Mesothelial cell of epicardium (in vitro differentiated cells): ENCODE results near the gene OCEL1. TPM values are rescaled to one million over a fixed set of nuclear protein-coding genes. Genes with fewer than 3 reads are reported as not detected.
A peak's percentile ranks its signal among the peaks of the same experiment; 100 is the strongest.

Experiments
- DNase-seq, 2 experiments: peaks; one replicate each; pipeline ENCODE4 v3.0.0; 2021; ENCODE audit warnings: low spot score in 2 of 2; ENCODE audit not compliant: unreplicated experiment in 2 of 2
- H3K27ac Mint-ChIP-seq: 2 replicates; pipeline ENCODE4 v1.8.0; 2021; ENCODE audit warnings: mixed read lengths
- H3K27me3 Mint-ChIP-seq: 2 replicates; pipeline ENCODE4 v1.8.0; 2021; ENCODE audit warnings: low read depth, mixed read lengths
- H3K36me3 Mint-ChIP-seq: 2 replicates; pipeline ENCODE4 v1.8.0; 2021; ENCODE audit warnings: mixed read lengths
- H3K4me1 Mint-ChIP-seq: 2 replicates; pipeline ENCODE4 v1.8.0; 2021; ENCODE audit warnings: mixed read lengths
- H3K4me3 Mint-ChIP-seq: 2 replicates; pipeline ENCODE4 v1.8.0; 2021; ENCODE audit warnings: mild to moderate bottlenecking, moderate library complexity, mixed read lengths
- H3K9me3 Mint-ChIP-seq: 2 replicates; pipeline ENCODE4 v1.8.0; 2021; ENCODE audit warnings: mixed read lengths
- total RNA-seq: library from RNA; stranded (reverse); gene quantifications from 3 replicates; pipeline ENCODE4 v1.2.1, GENCODE V29; 2021
- TF ChIP-seq, protein P1 (sequence below): fragments of 200-600 bp; sonication (generic); IDR thresholded peaks from one replicate; pipeline ENCODE4 v1.5.0; 2021; ENCODE audit warnings: antibody characterized with exemption; ENCODE audit not compliant: unreplicated experiment

Gene OCEL1
- total RNA-seq, 1 donor from 2014 or later, result 19.2 TPM

DNA sequence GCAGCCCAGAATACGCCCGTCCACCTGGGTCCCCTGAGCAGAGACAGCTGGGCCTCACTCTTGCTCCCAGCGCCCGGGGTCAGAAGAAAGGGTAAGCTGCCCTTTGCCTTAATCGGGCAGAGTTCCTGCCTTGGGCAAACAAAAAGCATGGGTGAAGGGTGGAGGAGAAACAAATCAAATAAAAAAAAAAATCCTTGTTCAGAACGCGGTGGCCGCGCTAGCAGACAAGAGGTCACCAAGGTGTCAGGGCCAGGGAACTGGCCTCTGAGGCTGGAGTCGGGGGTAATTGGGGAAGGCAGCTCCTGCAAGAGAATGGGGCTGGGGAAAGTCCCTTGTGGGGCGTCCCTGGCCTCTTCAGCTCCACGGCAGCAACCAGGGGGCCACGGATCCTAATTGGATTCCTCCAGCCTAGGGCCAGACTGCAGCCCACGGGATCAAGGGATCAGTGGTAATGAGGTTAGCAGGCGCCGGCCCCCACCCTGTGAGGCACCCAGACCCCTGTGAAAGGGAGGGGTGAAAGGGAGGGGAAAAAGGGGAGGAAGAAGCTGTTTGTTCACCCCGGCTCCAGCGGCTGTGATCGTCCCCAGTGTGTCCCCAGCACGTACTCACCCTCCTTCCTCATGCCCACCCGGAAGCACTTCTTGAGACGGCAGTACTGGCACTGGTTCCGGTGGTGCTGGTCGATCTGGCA, 14.2 kb downstream of the OCEL1 start:
- Mint-ChIP-seq H3K9me3 (no peaks in the 10 kb centered on the region), H3K4me1 (peaks cover 36% of the 10 kb centered on the region), H3K27ac (peak overlapping the region; percentile 64), H3K4me3 (no peak overlapping the region), H3K27me3 (no peaks in the 10 kb centered on the region), H3K36me3 (peaks cover 7% of the 10 kb centered on the region)
- TF ChIP-seq, protein P1, sequence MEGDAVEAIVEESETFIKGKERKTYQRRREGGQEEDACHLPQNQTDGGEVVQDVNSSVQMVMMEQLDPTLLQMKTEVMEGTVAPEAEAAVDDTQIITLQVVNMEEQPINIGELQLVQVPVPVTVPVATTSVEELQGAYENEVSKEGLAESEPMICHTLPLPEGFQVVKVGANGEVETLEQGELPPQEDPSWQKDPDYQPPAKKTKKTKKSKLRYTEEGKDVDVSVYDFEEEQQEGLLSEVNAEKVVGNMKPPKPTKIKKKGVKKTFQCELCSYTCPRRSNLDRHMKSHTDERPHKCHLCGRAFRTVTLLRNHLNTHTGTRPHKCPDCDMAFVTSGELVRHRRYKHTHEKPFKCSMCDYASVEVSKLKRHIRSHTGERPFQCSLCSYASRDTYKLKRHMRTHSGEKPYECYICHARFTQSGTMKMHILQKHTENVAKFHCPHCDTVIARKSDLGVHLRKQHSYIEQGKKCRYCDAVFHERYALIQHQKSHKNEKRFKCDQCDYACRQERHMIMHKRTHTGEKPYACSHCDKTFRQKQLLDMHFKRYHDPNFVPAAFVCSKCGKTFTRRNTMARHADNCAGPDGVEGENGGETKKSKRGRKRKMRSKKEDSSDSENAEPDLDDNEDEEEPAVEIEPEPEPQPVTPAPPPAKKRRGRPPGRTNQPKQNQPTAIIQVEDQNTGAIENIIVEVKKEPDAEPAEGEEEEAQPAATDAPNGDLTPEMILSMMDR, result no peak
- no peak for DNase-seq

DNA sequence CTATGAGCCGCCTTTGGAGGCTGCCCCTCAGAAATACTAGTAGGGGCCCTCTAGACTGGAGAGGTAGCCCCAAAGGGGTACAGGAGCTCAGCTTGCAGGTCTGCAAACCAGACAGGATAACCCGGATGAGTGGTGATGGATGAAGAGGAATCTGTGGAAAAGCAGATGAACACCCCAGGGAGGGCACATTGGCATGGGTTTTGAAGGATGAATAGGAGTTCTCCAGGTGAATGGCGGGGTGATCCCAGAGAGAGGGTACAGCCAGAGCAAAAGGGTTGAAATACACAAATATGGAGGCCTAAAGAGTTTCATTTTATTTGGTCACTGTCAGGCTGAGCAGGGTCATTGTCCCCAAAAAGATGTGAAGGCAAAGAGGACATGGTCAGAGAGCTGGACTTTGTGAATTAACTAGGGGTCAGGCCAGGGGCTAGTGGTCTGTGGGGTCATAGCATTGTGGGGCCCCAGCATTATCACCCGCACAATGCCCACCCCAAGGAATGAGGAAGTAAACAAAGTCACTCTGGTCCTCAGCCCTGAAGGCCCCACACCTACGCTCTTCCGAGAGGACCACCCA, 14.9 kb downstream of the OCEL1 start:
- TF ChIP-seq, protein P1, result no peak
- H3K4me1 Mint-ChIP-seq, result peaks cover 36% of the 10 kb centered on the region
- DNase-seq, result no peak
- H3K9me3 Mint-ChIP-seq, result no peaks in the 10 kb centered on the region
- H3K27ac Mint-ChIP-seq, result peak overlapping the region; percentile 48
- H3K36me3 Mint-ChIP-seq, result peaks cover 7% of the 10 kb centered on the region
- no peaks in the 10 kb centered on the region for H3K27me3 Mint-ChIP-seq
- no peak overlapping the region for H3K4me3 Mint-ChIP-seq

DNA sequence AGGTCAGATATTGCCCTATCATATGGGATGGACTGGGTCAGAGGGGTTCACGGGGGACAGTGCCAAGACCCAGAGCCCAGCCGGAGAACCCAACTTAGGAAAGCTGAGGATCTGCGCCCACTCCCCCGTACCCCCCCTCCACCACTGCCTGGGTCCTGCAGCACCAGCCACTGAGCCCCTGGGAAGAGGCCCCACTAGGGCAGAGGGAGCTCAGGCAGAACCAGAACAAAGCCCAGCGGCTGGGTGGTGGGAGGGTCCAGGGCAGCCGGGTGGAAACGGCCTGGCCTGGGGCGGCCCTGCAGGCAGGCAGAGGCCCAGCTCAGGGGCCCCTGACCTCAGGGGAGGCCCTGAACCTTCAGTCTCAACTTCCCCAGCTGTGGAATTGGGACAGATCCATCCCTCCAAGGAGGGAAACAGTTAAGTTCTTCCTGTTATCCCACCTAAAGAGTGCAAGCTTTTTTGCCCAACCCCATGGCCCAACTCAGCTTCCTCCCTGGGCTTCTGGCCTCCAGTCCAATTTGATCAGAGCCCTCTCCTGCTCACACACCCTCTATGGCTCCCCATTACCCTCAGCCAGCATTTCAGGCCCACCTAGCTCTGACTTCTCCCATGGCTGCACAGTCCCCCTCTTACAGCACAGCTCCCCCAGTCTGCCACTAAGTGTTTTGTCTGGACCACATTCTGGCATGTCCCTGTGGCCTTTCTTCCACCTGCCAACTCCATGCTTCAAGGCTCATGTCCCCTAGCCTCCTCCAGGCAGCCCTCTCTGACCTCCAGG, 16.6 kb downstream of the OCEL1 start:
- peak overlapping the region; percentile 69 for H3K27ac Mint-ChIP-seq
- H3K4me1 Mint-ChIP-seq, result peaks cover 41% of the 10 kb centered on the region
- no peaks in the 10 kb centered on the region for H3K9me3 Mint-ChIP-seq
- no peaks in the 10 kb centered on the region for H3K27me3 Mint-ChIP-seq
- TF ChIP-seq, protein P1, result no peak
- H3K4me3 Mint-ChIP-seq, result peak overlapping the region; percentile 89
- peaks cover 7% of the 10 kb centered on the region for H3K36me3 Mint-ChIP-seq
- no peak for DNase-seq

DNA sequence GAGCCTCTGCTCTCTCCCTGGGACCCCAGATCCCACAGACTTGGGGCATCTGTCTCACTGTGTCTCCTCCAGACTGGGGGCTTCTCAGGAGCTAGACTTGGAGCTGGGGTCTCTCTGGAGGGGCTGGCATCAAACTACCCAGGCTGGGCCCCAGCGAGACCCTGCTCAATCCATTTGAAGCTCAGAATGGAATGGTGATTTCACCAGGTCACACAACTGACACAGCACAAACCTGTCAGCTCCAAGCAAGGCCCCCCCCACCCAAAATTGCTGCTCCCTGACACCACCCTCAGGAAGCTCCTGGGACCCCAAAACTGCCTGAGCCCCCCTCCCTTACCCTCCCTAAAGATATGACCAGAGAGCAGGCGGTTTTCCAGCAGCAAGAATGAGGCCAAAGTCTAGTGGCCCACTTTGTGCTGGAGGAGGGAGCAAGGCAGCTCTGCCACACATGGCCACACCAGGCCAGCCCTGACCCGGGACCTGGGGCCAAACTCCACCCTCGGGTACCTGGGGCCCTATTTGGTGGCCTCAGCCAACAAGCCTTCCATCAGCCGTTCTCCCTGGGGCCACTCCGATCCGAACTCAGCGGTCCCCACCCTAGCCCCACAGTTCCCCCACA, 17.3 kb downstream of the OCEL1 start:
- no peak for DNase-seq
- H3K4me3 Mint-ChIP-seq, result peak overlapping the region; percentile 89
- H3K27me3 Mint-ChIP-seq, result no peaks in the 10 kb centered on the region
- no peaks in the 10 kb centered on the region for H3K9me3 Mint-ChIP-seq
- H3K36me3 Mint-ChIP-seq, result peaks cover 2% of the 10 kb centered on the region
- TF ChIP-seq, protein P1, result no peak
- H3K27ac Mint-ChIP-seq, result peak overlapping the region; percentile 89
- H3K4me1 Mint-ChIP-seq, result peaks cover 44% of the 10 kb centered on the region

DNA sequence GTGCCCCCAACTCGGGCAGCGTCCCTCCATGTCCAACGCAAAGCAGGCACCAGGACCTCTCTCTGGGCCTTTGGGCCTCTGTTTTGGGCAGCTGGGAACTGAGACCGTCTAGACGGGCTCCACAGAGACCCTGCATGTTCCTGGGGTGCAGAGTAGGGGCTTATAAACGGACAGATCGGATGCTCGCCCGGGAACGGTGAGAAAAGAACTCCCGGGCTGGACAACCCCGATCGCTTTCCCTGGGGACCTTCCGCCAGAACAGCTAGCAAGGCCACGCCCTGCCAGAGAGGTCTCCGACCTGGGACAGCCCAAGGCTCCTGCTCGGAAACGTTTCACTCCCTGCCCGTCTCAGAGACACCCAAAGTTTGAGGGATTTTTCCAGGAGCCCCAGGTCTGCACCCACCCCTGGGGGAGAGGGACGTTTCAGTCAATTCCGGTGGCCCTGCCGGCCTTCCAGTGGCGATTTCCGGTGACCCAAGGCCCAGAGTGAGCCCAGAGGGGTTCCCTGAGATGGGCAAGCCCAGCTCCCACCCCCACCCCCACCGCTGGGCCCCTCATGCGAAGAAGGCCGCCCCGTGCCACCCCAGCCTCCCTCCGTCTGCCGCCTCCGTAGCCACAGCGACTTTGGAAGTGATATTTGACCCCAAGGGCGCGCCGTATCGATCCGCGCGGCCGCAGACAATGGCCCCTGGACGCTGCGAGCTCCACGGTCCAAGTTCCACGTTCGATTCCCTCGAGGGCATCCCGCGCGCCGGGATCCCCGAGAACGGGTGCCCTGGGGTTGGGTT, 18.0 kb downstream of the OCEL1 start:
- H3K27me3 Mint-ChIP-seq, result no peaks in the 10 kb centered on the region
- H3K4me1 Mint-ChIP-seq, result peaks cover 49% of the 10 kb centered on the region
- peak overlapping the region; percentile 89 for H3K27ac Mint-ChIP-seq
- H3K9me3 Mint-ChIP-seq, result no peaks in the 10 kb centered on the region
- DNase-seq, result no peak
- TF ChIP-seq, protein P1, result no peak
- peak overlapping the region; percentile 89 for H3K4me3 Mint-ChIP-seq
- no peaks in the 10 kb centered on the region for H3K36me3 Mint-ChIP-seq
